CD4-positive, alpha-beta T cell treated with Interleukin-12 subunit alpha and Interleukin-12 subunit beta, for 1 hour (primary cell): ENCODE data around the gene BBS4.
"Not testable (repeated sequence)": the region's sequence is repeated elsewhere in the genome, so short reads cannot be mapped to it uniquely, and the experiment has no call there.

Source experiments
- DNase-seq: peaks from one replicate; pipeline ENCODE4 v3.0.0-alpha.2; 2020

BBS4 gene

DNA sequence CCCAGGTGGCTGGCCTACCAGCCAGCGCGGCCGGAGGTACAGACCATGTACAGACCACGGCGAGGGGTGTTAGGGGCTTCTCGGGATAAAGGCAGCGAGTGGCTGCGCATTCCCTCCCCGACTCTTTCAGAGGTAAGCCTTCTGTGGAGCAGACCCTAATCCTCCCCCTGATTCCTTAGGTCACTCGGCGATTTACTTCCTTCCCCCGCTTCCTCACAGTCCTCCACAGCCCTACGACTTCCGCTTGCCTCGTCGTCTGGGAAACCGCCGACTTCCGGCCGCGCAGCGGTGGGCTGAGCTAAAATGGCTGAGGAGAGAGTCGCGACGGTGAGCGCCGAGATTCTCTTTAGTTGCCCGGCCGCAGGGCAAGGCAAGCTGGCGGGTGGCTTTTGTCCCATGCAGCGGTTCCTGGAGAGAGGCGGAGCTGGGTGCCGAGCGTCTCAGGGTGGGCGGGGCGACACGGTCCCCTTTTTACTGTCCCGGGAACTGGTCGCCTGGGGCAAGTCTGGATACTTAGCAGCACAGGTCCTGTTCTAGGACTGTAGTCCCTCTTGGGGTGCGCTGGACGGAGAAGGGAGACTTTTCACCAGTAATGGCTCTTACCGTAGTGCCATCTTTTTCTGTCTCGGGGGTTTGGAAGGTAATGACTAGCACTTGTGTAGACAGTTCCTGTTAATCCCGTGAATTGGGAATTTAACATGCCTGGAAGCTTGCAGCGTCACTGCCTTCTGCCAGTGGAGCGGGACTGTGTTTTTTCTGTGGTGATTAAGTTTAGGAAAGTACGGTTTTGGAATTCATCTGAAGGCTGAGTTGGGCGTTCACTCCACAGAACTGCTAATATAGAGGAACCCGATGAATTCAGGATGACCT, at the start of gene BBS4, which contains the start of gene HIGD2B:
Gene BBS4 (plus strand): TSS at position 283 of the 870 bp plus-strand sequence. CDS start 21 bp downstream, at position 304.
Gene HIGD2B (minus strand): TSS at position 258 of the 870 bp plus-strand sequence. CDS start 9,808 bp downstream, outside the sequence.
- DNase-seq, result peak; percentile 86

DNA sequence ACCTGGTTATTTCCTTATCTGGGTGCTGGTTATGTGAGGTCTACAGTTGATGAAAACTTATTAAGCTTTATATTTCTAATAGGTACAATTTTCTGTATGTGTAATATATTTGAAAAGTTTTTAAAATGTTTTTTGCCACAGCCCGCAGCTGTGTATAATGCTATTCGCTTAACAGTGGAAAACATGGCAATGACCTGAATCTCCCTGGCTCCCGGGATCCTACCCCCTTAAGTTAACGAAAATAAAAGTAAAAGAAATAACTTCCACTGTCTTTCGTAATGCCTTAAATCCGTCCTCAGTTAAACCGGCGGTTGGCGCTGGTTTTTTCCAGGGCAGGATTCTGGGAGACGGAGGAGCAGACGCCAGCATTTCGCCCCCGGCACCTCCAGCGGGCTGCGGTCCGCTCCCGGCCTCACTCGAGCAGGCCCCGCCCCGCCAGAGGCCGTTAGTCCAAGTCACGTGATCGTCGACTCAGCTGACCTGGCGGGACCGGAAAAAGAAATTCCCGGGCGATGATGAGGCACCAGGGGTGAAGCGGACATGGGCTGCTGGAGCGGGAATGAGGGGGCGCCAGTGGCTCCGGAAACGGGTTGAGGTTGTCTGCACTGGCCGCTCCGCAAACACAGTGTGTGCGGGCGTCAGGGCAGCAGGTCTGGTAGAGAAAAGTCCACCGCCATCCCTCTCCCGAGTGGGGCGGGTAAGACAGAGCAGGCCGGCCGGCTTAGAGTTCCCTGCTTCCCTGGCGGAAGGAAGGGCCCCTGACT, 49.3 kb upstream of the BBS4 start:
- peak; percentile 60 for DNase-seq

DNA sequence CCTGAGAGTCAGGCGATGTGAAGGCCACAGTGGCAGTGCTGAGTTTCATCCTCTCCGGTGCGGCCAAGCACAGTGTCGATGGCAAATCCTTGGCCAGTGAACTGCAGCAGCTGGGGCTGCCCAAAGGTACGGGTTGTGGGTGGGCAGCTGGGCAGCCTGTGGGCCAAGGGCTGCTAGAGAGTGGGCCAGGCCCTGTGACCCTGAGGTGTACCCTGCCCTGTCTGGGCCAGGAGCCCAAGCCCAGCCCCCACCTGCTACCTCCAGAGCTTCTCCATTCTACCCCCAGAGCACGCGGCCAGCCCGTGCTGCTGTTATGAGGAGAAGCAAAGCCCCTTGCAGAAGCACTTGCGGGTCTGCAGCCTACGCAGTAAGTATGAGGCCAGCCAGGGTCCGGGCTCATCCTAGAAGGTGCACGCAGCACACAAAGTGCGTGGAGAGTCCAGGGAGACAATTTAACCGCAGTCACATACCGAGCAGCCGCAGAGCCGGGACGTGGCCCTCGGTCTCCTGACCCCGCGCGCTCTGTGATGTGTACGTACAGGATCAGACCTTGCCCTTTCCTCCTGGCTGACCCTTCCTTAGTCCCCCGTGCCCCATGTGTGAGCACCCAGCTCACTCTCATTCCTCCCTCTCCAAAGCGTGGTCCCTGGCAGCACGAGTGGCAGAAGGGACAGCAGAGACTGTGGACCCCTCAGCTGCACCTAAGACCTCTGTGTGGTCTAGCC, 46.1 kb upstream of the BBS4 start:
- not testable (repeated sequence) for DNase-seq

DNA sequence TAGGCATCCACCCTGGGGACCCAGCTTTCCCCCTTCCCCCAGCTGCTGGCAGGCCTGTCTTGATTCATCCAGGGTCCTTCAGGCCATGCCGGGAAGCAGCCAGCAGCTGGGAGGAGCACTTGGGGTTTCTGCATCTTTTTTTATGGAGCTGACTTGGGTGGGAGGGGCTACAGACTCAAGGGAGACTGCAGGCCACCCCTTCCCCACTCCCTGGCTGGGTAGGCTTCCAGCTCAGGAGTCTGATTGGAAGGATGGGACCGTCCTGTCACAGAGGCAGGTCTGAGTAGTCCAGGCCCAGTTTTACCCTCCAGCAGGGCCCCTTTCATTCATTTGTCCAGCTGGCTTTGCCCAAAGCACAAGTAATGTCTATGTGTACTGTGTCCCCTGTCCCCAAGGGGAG, 43.7 kb upstream of the BBS4 start:
- DNase-seq, result not testable (repeated sequence)

- not testable (repeated sequence) for DNase-seq
Observed at GRCh38 chr15:72648631-72649253, 37.3 kb upstream of the BBS4 start.

GRCh38 chr15:72654397-72654796, 31.6 kb upstream of the BBS4 start, which contains the start of gene GOLGA6B:
Gene GOLGA6B (plus strand): TSS chr15:72654697. CDS start chr15:72654738, 41 bp downstream.
- not testable (repeated sequence) for DNase-seq

GRCh38 chr15:72656014-72656413, 30.0 kb upstream of the BBS4 start:
- DNase-seq, result not testable (repeated sequence)

DNA sequence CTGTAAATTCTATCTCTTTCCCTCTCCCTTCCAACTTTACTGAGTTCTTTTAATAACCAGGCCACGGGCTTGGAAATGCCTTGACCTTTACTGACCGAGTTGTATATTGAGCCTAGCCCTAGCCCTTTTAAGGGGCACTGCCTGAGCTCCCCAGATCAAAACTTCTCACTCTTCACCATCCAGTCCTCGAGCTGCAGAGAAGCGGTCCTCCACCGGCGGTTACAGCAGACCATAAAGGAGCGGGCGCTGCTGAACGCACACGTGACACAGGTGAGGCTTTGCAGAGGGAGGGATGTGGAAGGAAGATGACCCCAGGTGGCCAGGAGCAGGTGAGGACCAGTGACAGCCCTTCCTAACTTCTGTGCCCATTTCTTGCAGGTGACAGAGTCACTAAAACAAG, 24.9 kb upstream of the BBS4 start:
- DNase-seq, result not testable (repeated sequence)

DNA sequence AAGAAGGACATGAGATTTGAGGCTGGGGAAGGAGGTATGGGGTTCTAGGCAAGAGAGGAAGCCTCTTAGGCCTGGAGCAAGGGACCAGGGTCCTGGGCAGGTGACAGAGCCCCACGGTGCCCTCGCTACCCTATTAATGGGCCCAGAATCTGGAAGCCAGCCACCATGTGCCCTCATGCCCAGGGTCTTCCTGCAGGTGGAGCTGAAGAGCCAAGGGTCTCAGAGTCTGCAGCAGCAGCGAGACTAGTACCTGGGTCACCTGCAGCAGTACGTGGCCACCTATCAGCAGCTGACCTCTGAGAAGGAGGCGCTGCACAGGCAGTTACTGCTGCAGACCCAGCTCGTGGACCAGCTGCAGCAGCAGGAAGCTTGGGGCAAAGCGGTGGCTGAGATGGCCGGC, 22.1 kb upstream of the BBS4 start:
- not testable (repeated sequence) for DNase-seq

DNA sequence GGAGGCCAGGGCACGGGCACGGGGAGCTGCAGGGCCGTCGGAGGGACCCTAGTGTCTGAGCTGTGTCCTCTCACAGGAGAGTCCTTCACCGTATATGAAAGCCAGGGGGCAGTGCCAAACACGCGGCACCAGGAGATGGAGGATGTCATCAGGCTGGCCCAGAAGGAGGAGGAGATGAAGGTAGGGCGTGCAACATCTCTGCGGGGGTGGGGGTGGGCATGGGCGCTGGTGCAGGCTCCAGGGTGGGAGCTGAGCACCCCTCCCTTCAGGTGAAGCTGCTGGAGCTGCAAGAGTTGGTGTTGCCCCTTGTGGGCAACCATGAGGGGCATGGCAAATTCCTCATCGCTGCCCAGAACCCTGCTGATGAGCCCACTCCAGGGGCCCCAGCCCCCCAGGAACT, 20.3 kb upstream of the BBS4 start:
- DNase-seq, result not testable (repeated sequence)

GRCh38 chr15:72669803-72670202, 16.2 kb upstream of the BBS4 start:
- DNase-seq, result not testable (repeated sequence)

DNA sequence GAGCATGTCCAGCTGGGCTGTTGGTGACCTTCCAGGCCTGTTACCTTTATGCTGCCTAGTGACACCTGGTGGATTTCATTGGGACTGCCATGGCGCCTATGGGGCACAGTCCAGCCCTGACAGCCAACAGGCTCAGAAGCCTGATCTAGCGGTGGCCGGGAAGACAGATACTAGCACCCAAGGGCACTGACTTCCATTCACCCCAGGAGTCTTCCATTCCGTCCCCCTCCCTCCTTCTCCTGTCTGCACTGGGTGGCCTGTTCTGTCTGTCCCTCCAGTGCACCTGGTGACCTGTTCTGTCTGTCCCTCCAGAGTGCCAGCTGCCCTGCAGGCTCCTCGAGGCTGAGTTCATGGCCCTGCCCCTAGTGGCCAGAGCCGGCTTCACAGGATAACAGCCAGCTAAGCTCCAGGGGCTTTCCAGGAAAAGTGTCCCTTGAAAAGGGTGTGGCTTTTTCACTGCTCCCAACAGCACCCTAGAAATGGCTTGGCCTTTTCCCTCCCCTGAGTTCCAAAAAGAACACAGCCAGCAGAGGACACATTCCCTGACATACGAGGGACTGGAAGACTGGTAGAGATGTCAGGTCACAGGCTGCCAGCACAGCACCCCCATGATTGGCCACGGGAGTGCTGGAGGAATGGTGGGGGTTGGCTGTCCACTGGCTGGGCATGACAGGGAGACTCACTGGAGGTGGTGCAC, 15.2 kb upstream of the BBS4 start:
- DNase-seq, result peak; percentile 74

- no peak for DNase-seq
Observed at GRCh38 chr15:72671525-72671924, 14.5 kb upstream of the BBS4 start.

- DNase-seq, result no peak
Observed at GRCh38 chr15:72676838-72677237, 9.2 kb upstream of the BBS4 start.

GRCh38 chr15:72680931-72681330, 5.1 kb upstream of the BBS4 start:
- no peak for DNase-seq

DNA sequence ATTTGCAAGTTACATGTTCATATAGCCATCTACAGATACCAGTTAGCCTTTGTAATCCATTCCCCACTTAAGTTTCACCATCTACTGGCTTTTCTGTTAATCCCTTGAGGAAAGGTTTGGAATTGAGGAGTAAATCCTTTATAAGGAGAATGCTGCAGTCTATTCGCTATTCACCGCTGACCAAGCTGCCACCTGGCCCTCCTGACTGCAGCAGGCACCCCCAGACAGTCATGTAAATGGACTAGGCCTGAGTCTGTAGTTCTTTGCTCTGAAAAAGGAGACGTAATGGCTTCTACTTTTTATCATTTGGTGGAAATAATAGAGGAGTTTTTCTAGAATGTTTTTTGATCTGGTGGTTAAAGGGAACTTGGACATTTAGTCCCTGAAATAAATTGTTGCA, 3.2 kb upstream of the BBS4 start:
- DNase-seq, result no peak

- no peak for DNase-seq
Observed at GRCh38 chr15:72685301-72685924, 594 bp upstream of the BBS4 start.

DNA sequence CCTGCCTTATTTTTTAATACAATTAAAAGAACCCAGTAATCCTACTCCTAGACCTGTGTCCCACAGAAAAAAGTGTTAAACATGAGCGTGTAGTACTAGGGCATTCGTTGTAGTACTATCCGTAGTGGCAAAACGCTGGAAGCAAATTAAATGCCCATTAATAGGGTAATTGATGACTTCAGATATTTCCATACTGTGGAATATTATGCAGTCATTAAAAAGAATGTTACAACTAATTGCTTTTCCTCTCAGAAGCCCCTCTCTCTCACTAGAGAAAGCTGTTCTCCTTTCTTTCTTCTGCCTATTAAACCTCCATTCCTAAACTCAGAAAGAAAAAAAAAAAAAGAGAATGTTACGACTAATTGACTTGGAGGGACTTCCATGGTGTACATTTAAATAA, 2.7 kb downstream of the BBS4 start:
- no peak for DNase-seq

DNA sequence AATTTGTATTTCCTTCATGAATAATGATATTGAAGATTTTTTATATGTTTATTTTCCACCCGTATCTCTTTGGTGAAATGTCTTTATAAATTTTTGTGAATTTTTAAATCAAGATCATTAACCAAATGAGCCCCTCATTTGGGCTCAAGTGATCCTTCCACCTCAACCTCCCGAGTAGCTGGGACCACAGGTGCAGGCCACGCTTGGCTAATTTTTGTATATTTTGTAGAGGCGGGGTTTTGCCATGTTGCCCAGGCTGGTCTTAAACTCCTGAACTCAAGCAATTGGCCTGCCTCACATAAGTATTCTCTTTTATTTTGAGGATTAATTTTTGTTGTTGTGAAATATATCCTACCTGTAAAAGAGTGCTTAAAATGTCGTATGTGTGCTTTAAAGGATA, 4.9 kb downstream of the BBS4 start:
- no peak for DNase-seq

- DNase-seq, result no peak
Observed at GRCh38 chr15:72698938-72699337, 12.9 kb downstream of the BBS4 start.

DNA sequence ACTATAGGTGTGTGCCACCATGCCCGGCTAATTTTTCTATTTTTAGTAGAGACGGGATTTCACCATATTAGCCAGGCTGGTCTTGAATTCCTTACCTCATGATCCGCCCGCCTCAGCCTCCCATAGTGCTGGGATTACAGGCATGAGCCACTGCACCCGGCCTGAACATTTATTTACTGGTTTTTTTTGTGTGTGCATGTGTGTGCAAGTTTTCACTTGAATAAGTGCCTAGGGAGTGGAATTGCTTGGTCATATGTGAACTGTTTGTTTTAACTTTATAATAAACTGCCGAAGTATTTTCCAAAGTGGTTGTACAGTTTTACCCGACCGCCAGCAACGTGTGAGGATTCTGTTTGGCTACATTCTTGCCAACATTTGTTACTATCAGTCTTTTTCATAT, 14.1 kb downstream of the BBS4 start:
- no peak for DNase-seq
